H1 (cell line): ENCODE measurements around the gene MIPEP. TPM values are rescaled to one million over a fixed set of nuclear protein-coding genes. Genes with fewer than 3 reads are reported as not detected.

Experiments used
- CTCF ChIA-PET: fragments of 300-600 bp; sonication (Branson Sonifier 250); formaldehyde crosslinking; loops from one replicate; lab custom pipeline; 2021; ENCODE audit not compliant: partially characterized antibody; lab: Charles Lee
- POLR2A ChIA-PET: fragments of 300-600 bp; sonication (Branson Sonifier 250); formaldehyde crosslinking; loops from one replicate; lab custom pipeline; 2021; ENCODE audit warnings: inconsistent platforms; ENCODE audit not compliant: partially characterized antibody; lab: Charles Lee
- DNase-seq, 2 experiments: peaks; one replicate each; pipeline versions ENCODE4 v3.0.0 to v3.0.0-alpha.2; 2010 to 2022; ENCODE audit warnings: low spot score in 2 of 2, low read depth in 1 of 2, mixed read lengths in 1 of 2
- FAIRE-seq: peaks from 2 replicates; lab custom pipeline; 2011; peaks lifted over from hg19 to GRCh38; lab: Jason Lieb, UNC
- H2AFZ ChIP-seq: 2 replicates; pipeline ENCODE4 v1.8.1; 2012; ENCODE audit warnings: low read length, inconsistent platforms
- H2AK5ac ChIP-seq: 2 replicates; pipeline ENCODE4 v1.6.1; 2013; ENCODE audit warnings: low read depth, low read length
- H2BK120ac ChIP-seq: replicated peaks from 2 replicates; pipeline ENCODE3; 2013; ENCODE audit warnings: low read depth, low read length, inconsistent platforms
- H2BK12ac ChIP-seq: 2 replicates; pipeline ENCODE4 v1.6.1; 2013; ENCODE audit warnings: low read depth, low read length
- H2BK15ac ChIP-seq: 2 replicates; pipeline ENCODE4 v1.6.1; 2013; ENCODE audit warnings: low read length
- H2BK20ac ChIP-seq: 2 replicates; pipeline ENCODE4 v1.6.1; 2013; ENCODE audit warnings: low read length
- H2BK5ac ChIP-seq: 2 replicates; pipeline ENCODE4 v1.6.1; 2013; ENCODE audit warnings: low read depth, low read length
- H3K14ac ChIP-seq: 2 replicates; pipeline ENCODE4 v1.6.1; 2013; ENCODE audit warnings: inconsistent platforms; ENCODE audit not compliant: insufficient read length
- H3K18ac ChIP-seq: 2 replicates; pipeline ENCODE4 v1.6.1; 2013; ENCODE audit warnings: low read length; ENCODE audit errors: extremely low read depth
- H3K23ac ChIP-seq: 2 replicates; pipeline ENCODE4 v1.6.1; 2013; ENCODE audit warnings: inconsistent platforms; ENCODE audit not compliant: insufficient read length
- H3K23me2 ChIP-seq: 2 replicates; pipeline ENCODE4 v1.6.1; 2013; ENCODE audit warnings: low read depth, low read length
- H3K27ac ChIP-seq: 2 replicates; pipeline ENCODE4 v1.6.1; 2011; ENCODE audit warnings: low read depth, low read length, inconsistent platforms
- H3K27me3 ChIP-seq, 4 experiments: replicated peaks in 1 of 4; 1 replicate in 1 of 4; 2 replicates in 3 of 4; pipeline versions ENCODE4 v1.6.1 to v1.8.1; 2011 to 2013; ENCODE audit warnings: low read length in 3 of 4, mild to moderate bottlenecking in 3 of 4, inconsistent platforms in 2 of 4, mixed read lengths in 2 of 4, moderate library complexity in 1 of 4; ENCODE audit not compliant: control insufficient read depth in 3 of 4, insufficient read depth in 3 of 4; ENCODE audit errors: extremely low read depth in 1 of 4
- H3K36me3 ChIP-seq, 4 experiments: 2 replicates each; pipeline versions ENCODE4 v1.6.1 to v1.8.1; 2011 to 2013; ENCODE audit warnings: mild to moderate bottlenecking in 4 of 4, low read length in 3 of 4, moderate library complexity in 2 of 4, control low read depth in 1 of 4, inconsistent platforms in 1 of 4; ENCODE audit not compliant: insufficient read depth in 4 of 4, control insufficient read depth in 2 of 4
- H3K4ac ChIP-seq: replicated peaks from 2 replicates; pipeline ENCODE3; 2013; ENCODE audit warnings: low read length, low read depth, mixed read lengths, inconsistent platforms; ENCODE audit not compliant: insufficient read length
- H3K4me1 ChIP-seq, 4 experiments: replicated peaks in 1 of 4; 1 replicate in 1 of 4; 2 replicates in 3 of 4; pipeline versions ENCODE4 v1.6.1 to v1.8.1; 2011 to 2013; ENCODE audit warnings: low read length in 3 of 4, inconsistent platforms in 2 of 4, mixed read lengths in 1 of 4; ENCODE audit not compliant: insufficient read depth in 4 of 4, control insufficient read depth in 3 of 4
- H3K4me2 ChIP-seq, 2 experiments: 2 replicates each; pipeline versions ENCODE4 v1.6.1 to v1.8.1; 2011 to 2013; ENCODE audit warnings: low read depth in 2 of 2, low read length in 2 of 2, control low read depth in 1 of 2, inconsistent platforms in 1 of 2, mild to moderate bottlenecking in 1 of 2; ENCODE audit not compliant: insufficient read depth in 1 of 2
- H3K4me3 ChIP-seq, 4 experiments: fragments of 200-600, 300-600 bp in 1 of 4; sonication (generic), shearing (Covaris generic), sonication (Bioruptor Twin) in 1 of 4; 2 replicates each; pipeline versions ENCODE4 v1.5.1 to v1.8.1; 2011 to 2016; ENCODE audit warnings: low read length in 4 of 4, low read depth in 3 of 4, control low read depth in 2 of 4, inconsistent platforms in 2 of 4, mild to moderate bottlenecking in 2 of 4, mixed read lengths in 1 of 4, moderate library complexity in 1 of 4; ENCODE audit not compliant: insufficient read depth in 2 of 4; ENCODE audit errors: extremely low read depth in 1 of 4
- H3K56ac ChIP-seq: replicated peaks from 2 replicates; pipeline ENCODE3; 2013; ENCODE audit warnings: low read depth, mild to moderate bottlenecking, mixed read lengths, low read length, inconsistent platforms; ENCODE audit not compliant: insufficient read length
- H3K79me1 ChIP-seq: 2 replicates; pipeline ENCODE4 v1.6.1; 2013; ENCODE audit warnings: low read depth, low read length, control low read depth
- H3K79me2 ChIP-seq, 2 experiments: 2 replicates each; pipeline versions ENCODE4 v1.6.1 to v1.8.1; 2012 to 2013; ENCODE audit warnings: low read length in 2 of 2, mild to moderate bottlenecking in 2 of 2, inconsistent platforms in 1 of 2; ENCODE audit not compliant: insufficient read depth in 2 of 2, control insufficient read depth in 1 of 2
- H3K9ac ChIP-seq, 4 experiments: replicated peaks in 1 of 4; 1 replicate in 1 of 4; 2 replicates in 3 of 4; pipeline versions ENCODE4 v1.6.1 to v1.8.1; 2011 to 2013; ENCODE audit warnings: low read depth in 3 of 4, low read length in 3 of 4, control low read depth in 2 of 4, mild to moderate bottlenecking in 2 of 4, moderate library complexity in 2 of 4, inconsistent platforms in 1 of 4; ENCODE audit errors: extremely low read depth in 1 of 4
- H3K9me3 ChIP-seq, 2 experiments: 2 replicates each; pipeline versions ENCODE4 v1.6.1 to v1.8.1; 2012 to 2013; ENCODE audit warnings: mild to moderate bottlenecking in 2 of 2, moderate library complexity in 2 of 2, control low read depth in 1 of 2, inconsistent platforms in 1 of 2, low read depth in 1 of 2, low read length in 1 of 2, mixed read lengths in 1 of 2; ENCODE audit not compliant: insufficient read depth in 2 of 2
- H4K20me1 ChIP-seq, 2 experiments: replicated peaks in 1 of 2; 2 replicates each; pipeline versions ENCODE3 to v1.8.1; 2011 to 2013; ENCODE audit warnings: inconsistent platforms in 2 of 2, low read length in 2 of 2, mild to moderate bottlenecking in 1 of 2; ENCODE audit not compliant: insufficient read depth in 2 of 2, control insufficient read depth in 1 of 2
- H4K5ac ChIP-seq: 2 replicates; pipeline ENCODE4 v1.6.1; 2013; ENCODE audit warnings: low read length, low read depth, mixed read lengths, inconsistent platforms; ENCODE audit not compliant: insufficient read length
- H4K8ac ChIP-seq: 2 replicates; pipeline ENCODE4 v1.8.0; 2013; ENCODE audit warnings: mild to moderate bottlenecking, moderate library complexity, low read length, inconsistent platforms; ENCODE audit not compliant: insufficient read depth; ENCODE audit errors: extremely low read depth
- H4K91ac ChIP-seq: replicated peaks from 2 replicates; pipeline ENCODE3; 2013; ENCODE audit warnings: low read length, mixed read lengths, inconsistent platforms; ENCODE audit not compliant: insufficient read length
- ATF2 ChIP-seq: IDR thresholded peaks from 2 replicates; pipeline ENCODE4 v1.6.1; 2012; ENCODE audit warnings: low read length, inconsistent platforms
- ATF3 ChIP-seq: IDR thresholded peaks from 2 replicates; pipeline ENCODE4 v1.6.1; 2011; ENCODE audit warnings: low read depth, mild to moderate bottlenecking, low read length; ENCODE audit not compliant: insufficient read depth
- CTBP2 ChIP-seq: IDR thresholded peaks from 2 replicates; pipeline ENCODE4 v1.7.0; 2011; ENCODE audit warnings: borderline replicate concordance, mild to moderate bottlenecking, moderate library complexity, mixed read lengths, low read length; ENCODE audit not compliant: insufficient read depth, insufficient read length
- CTCF ChIP-seq, 3 experiments: IDR thresholded peaks; 1 replicate in 2 of 3; 2 replicates in 1 of 3; pipeline versions ENCODE4 v1.5.1 to v1.6.1; 2011; ENCODE audit warnings: low read length in 3 of 3, mild to moderate bottlenecking in 3 of 3, inconsistent platforms in 2 of 3, low read depth in 1 of 3, moderate library complexity in 1 of 3; ENCODE audit not compliant: insufficient read depth in 1 of 3; ENCODE audit errors: control extremely low read depth in 1 of 3
- RAD21 ChIP-seq, 2 experiments: IDR thresholded peaks in 1 of 2; conservative IDR thresholded peaks in 1 of 2; 2 replicates each; pipeline ENCODE4 v1.6.1; 2011; ENCODE audit warnings: low read depth in 2 of 2, low read length in 2 of 2, improper control_type of control experiment in 1 of 2, inconsistent platforms in 1 of 2, mild to moderate bottlenecking in 1 of 2, moderate library complexity in 1 of 2
- SIRT6 ChIP-seq: IDR thresholded peaks from one replicate; pipeline ENCODE4 v1.7.1; 2012; ENCODE audit warnings: low read length, inconsistent platforms
- TAF1 ChIP-seq: IDR thresholded peaks from 2 replicates; pipeline ENCODE4 v1.6.1; 2011; ENCODE audit warnings: mild to moderate bottlenecking, low read depth, low read length
- TAF7 ChIP-seq: optimal IDR thresholded peaks from 2 replicates; pipeline ENCODE3; 2011; ENCODE audit warnings: low read depth, mild to moderate bottlenecking, inconsistent platforms, low read length, moderate library complexity, borderline replicate concordance
- WGBS, 2 experiments: shearing (Covaris generic) in 1 of 2; methylation state at CpG; one replicate each; pipeline versions ENCODE4 v1.1.6 to v1.1.7; 2013 to 2015; ENCODE audit warnings: low lambda C conversion rate in 2 of 2, mixed read lengths in 2 of 2, inconsistent platforms in 1 of 2, low coverage in 1 of 2, missing lambda C conversion rate in 1 of 2; ENCODE audit not compliant: insufficient replicate concordance in 2 of 2, insufficient coverage in 1 of 2, insufficient read length in 1 of 2; ENCODE audit errors: extremely low coverage in 1 of 2, missing lambda C conversion rate in 1 of 2; 5-methylcytosine and 5-hydroxymethylcytosine counted together
- polyA plus RNA-seq, 7 experiments: library from polyadenylated mRNA; depleted of rRNA in 3 of 7; stranded (reverse) in 5 of 7; unstranded in 2 of 7; fragments of >200 nt in 5 of 7; fragments of 200-250 nt in 2 of 7; gene quantifications; 1 replicate in 5 of 7; 2 replicates in 1 of 7; 4 replicates in 1 of 7; pipeline versions ENCODE4 v1.2.1 to v1.2.3, GENCODE V29; 2011 to 2013; ENCODE audit warnings: missing spikeins in 2 of 7, mixed read lengths in 2 of 7
- total RNA-seq: library from RNA; stranded (reverse); fragmentation: NEBNext Ultra II Directional; extraction: Animal tissue kit (Norgen Biotek cat#: 25700); gene quantifications from 2 replicates; pipeline ENCODE4 v1.2.1, GENCODE V29; 2021

MIPEP gene
- total and polyA plus RNA-seq, 2 of the 8 experiments (the other 6 are each of a cell fraction or from before 2014, with no cell fraction given) = 24.0 to 24.2 TPM

- 88% methylated on average over 5 of the region's 5 CpGs; no CpG with 5 or more reads in 1 of the 2 experiments for WGBS, 2 experiments
- CTCF ChIA-PET = interaction anchor here (1.1 kb wide), 1 partner anchor 200 kb away, joined by 3 read pairs; no protein-coding TSS in a partner anchor
- no peak for FAIRE-seq
- TF ChIP-seq ATF3 (no peak), CTBP2 (no peak), SIRT6 (no peak), ATF2 (no peak), TAF1 (no peak), RAD21 (IDR thresholded peaks at IDR 0.05 in 1 of 2, conservative IDR thresholded peaks at IDR 0.05 in 1 of 2; ENCODE audit: low read depth in 2 of 2, low read length in 2 of 2) (no peak), CTCF (IDR thresholded peaks at IDR 0.05; ENCODE audit: control extremely low read depth in 1 of 3, insufficient read depth in 1 of 3, low read depth in 1 of 3, low read length in 3 of 3) (no peak), TAF7 (no peak)
These were observed 30.7 kb downstream of the MIPEP start for GRCh38 chr13:23858546-23858945.

More at GRCh38 chr13:23858546-23858945, 30.7 kb downstream of the MIPEP start:
- Histone ChIP-seq H3K27me3 (no peaks in the 10 kb centered on the region), H3K27ac (no peak overlapping the region), H4K20me1 (no peaks in the 10 kb centered on the region), H2AK5ac (no peak overlapping the region), H3K23me2 (no peaks in the 10 kb centered on the region), H3K4me2 (no peak overlapping the region), H4K91ac (no peak overlapping the region), H3K23ac (no peak overlapping the region), H2AFZ (no peak overlapping the region), H3K36me3 (no peaks in the 10 kb centered on the region; a peak in 1 of 8 replicates), H3K4me1 (peaks cover 0 to 2% (median 0%) of the 10 kb centered on the region in 4 experiments; a peak in 2 of 7 replicates), H4K8ac (no peak overlapping the region), H2BK15ac (no peak overlapping the region), H3K9ac (no peak overlapping the region), H3K14ac (no peak overlapping the region), H2BK5ac (no peak overlapping the region), H3K9me3 (no peaks in the 10 kb centered on the region), H4K5ac (no peak overlapping the region), H3K4ac (no peak overlapping the region), H2BK120ac (no peak overlapping the region), H3K79me2 (no peaks in the 10 kb centered on the region), H2BK12ac (no peak overlapping the region), H2BK20ac (no peak overlapping the region), H3K4me3 (no peak overlapping the region), H3K56ac (no peak overlapping the region), H3K79me1 (no peaks in the 10 kb centered on the region), H3K18ac (no peak overlapping the region)
- no peak for DNase-seq
- POLR2A ChIA-PET = interaction anchor here (0.6 kb wide), 1 partner anchor 749 kb away, joined by 3 read pairs; no protein-coding TSS in a partner anchor
